HL-60 (cell line): ENCODE results near the gene ATP10D.
"Not testable (repeated sequence)": the region's sequence is repeated elsewhere in the genome, so short reads cannot be mapped to it uniquely, and the experiment has no call there.

Experiments used
- DNase-seq, 2 experiments: peaks; one replicate each; pipeline ENCODE4 v3.0.0-alpha.2; 2010 to 2020; ENCODE audit warnings: low read depth in 1 of 2, low spot score in 1 of 2
- H3K27ac ChIP-seq: fragments of 250-450 bp; sonication (Bioruptor Pico); replicated peaks from 2 replicates; pipeline ENCODE4 v1.5.1; 2020; ENCODE audit warnings: mild to moderate bottlenecking, moderate library complexity
- H3K27me3 ChIP-seq: fragments of 250-450 bp; sonication (Bioruptor Pico); 2 replicates; pipeline ENCODE4 v1.5.1; 2021; ENCODE audit warnings: mild to moderate bottlenecking, moderate library complexity; ENCODE audit not compliant: insufficient read depth, poor library complexity, severe bottlenecking
- H3K4me3 ChIP-seq: replicated peaks from 2 replicates; pipeline ENCODE4 v1.5.1; 2011; ENCODE audit warnings: mild to moderate bottlenecking, control low read depth, low read length; ENCODE audit not compliant: insufficient read depth
- CTCF ChIP-seq: IDR thresholded peaks from one replicate; pipeline ENCODE4 v1.5.1; 2011; ENCODE audit warnings: low read length, control low read depth, inconsistent platforms; ENCODE audit not compliant: insufficient read depth
- GABPA ChIP-seq: IDR thresholded peaks from 2 replicates; pipeline ENCODE4 v1.6.1; 2012; ENCODE audit warnings: low read depth
- POLR2AphosphoS5 ChIP-seq: IDR thresholded peaks from 2 replicates; pipeline ENCODE4 v1.6.1; 2012; ENCODE audit warnings: low read depth
- REST ChIP-seq: IDR thresholded peaks from 2 replicates; pipeline ENCODE4 v1.6.1; 2012; ENCODE audit warnings: low read depth; ENCODE audit not compliant: insufficient replicate concordance
- SPI1 ChIP-seq: IDR thresholded peaks from 2 replicates; pipeline ENCODE4 v1.6.1; 2012; ENCODE audit warnings: low read depth, mild to moderate bottlenecking, borderline replicate concordance

Gene ATP10D

GRCh38 chr4:47538825-47539154, 53.7 kb downstream of the ATP10D start:
- Histone ChIP-seq H3K4me3 (no peak overlapping the region), H3K27ac (no peak overlapping the region), H3K27me3 (no peaks in the 10 kb centered on the region)
- TF ChIP-seq GABPA, result no peak
- no peak for TF ChIP-seq POLR2AphosphoS5
- TF ChIP-seq SPI1, result no peak
- TF ChIP-seq CTCF, result no peak
- no peak for TF ChIP-seq REST
- no peak for DNase-seq

- H3K4me3 ChIP-seq, H3K27ac ChIP-seq, H3K27me3 ChIP-seq, DNase-seq: not testable (repeated sequence)
Measured at GRCh38 chr4:47542640-47543039, 57.6 kb downstream of the ATP10D start.

GRCh38 chr4:47543331-47543730, 58.3 kb downstream of the ATP10D start:
- H3K27me3 ChIP-seq, result no peaks in the 10 kb centered on the region
- DNase-seq, result no peak
- no peak overlapping the region for H3K4me3 ChIP-seq
- H3K27ac ChIP-seq, result no peak overlapping the region
- TF ChIP-seq POLR2AphosphoS5 (no peak), SPI1 (no peak), REST (no peak), CTCF (no peak), GABPA (no peak)

GRCh38 chr4:47550357-47550756, 65.3 kb downstream of the ATP10D start:
- not testable (repeated sequence) for H3K27ac ChIP-seq

GRCh38 chr4:47550899-47551548, 65.9 kb downstream of the ATP10D start:
- no peak for DNase-seq
- no peak for TF ChIP-seq POLR2AphosphoS5
- no peak for TF ChIP-seq SPI1
- no peak for TF ChIP-seq REST
- TF ChIP-seq GABPA, result no peak
- no peak for TF ChIP-seq CTCF
- H3K27ac ChIP-seq, result no peak overlapping the region
- H3K4me3 ChIP-seq, result no peak overlapping the region
- no peaks in the 10 kb centered on the region for H3K27me3 ChIP-seq

More at GRCh38 chr4:47550357-47550756, 65.3 kb downstream of the ATP10D start:
- not testable (repeated sequence) for H3K4me3 ChIP-seq, DNase-seq, H3K27me3 ChIP-seq
